Measurements from ENCODE around the gene MBD3. TPM values are rescaled to one million over a fixed set of nuclear protein-coding genes. Genes with fewer than 3 reads are reported as not detected.
A peak's percentile ranks its signal among the peaks of the same experiment; 100 is the strongest.
"Not testable (repeated sequence)": the region's sequence is repeated elsewhere in the genome, so short reads cannot be mapped to it uniquely, and the experiment has no call there.

MBD3 gene, protein sequence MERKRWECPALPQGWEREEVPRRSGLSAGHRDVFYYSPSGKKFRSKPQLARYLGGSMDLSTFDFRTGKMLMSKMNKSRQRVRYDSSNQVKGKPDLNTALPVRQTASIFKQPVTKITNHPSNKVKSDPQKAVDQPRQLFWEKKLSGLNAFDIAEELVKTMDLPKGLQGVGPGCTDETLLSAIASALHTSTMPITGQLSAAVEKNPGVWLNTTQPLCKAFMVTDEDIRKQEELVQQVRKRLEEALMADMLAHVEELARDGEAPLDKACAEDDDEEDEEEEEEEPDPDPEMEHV
- polyA plus RNA-seq (2013, experiment 1 of 2; ENCODE audit: insufficient read length), result 92.6 TPM
- polyA plus RNA-seq (2013, experiment 2 of 2; ENCODE audit: insufficient read length), result 60.6 TPM

DNA sequence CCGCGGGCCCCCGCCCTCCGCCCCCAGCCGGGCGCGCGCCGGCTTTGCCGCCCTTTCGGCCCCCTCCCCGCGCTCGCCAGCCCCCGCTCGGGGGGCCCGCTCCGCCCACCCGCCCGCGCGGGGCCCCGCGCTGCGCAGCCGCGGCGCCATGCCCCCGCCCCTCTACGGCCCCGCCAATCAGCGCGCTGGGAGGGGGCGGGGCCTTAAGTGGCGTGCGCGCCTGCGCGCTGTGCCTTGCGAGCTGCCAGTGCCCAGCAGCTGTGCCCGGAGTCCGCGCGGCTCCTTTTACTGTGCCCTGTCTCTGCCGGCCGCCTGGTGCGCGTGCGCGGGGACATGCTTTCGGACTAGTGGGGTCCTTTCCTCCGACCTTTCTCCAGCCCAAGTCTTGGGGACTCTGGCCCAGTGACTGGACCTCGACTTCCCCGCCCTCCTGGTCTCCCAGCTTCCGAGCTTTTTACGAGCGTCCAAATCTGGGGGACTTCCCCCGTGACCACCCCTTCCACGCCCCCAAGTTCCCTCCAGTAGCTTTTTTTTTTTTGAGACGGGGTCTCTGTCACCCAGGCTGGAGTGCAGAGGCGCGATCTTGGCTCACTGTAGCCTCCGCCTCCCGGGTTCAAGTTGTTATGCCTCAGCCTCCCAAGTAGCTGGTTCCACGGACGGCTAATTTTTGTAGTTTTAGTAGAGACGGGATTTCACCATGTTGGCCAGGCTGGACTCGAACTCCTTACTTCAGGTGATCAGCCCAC, at the start of gene MBD3:
Gene MBD3 (minus strand): TSS at position 111 of the 746 bp plus-strand sequence. CDS start 234 bp downstream, outside the sequence.
- DNase-seq, result peak; percentile 90

DNA sequence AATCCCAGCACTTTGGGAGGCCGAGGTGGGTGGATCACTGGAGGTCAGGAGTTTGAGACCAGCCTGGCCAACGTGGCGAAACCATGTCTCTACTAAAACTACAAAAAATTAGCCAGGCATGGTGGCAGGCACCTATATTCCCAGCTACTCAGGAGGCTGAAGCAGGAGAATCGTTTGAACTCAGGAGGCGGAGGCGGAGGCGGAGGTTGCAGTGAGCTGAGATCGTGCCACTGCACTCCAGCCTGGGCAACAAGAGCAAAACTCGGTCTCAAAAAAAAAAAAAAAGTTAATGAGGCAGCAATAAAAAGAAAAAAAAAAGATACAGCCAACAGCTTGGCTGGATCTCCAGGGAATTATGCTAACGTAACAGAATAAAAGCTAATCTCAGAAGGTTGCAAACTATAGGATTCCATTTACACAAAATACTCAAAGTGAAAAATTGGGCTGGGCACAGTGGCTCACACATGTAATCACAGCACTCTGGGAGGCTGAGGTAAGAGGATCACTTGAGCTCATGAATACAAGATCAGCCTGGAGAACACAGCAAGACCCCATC, 48.3 kb upstream of the MBD3 start:
- not testable (repeated sequence) for DNase-seq

DNA sequence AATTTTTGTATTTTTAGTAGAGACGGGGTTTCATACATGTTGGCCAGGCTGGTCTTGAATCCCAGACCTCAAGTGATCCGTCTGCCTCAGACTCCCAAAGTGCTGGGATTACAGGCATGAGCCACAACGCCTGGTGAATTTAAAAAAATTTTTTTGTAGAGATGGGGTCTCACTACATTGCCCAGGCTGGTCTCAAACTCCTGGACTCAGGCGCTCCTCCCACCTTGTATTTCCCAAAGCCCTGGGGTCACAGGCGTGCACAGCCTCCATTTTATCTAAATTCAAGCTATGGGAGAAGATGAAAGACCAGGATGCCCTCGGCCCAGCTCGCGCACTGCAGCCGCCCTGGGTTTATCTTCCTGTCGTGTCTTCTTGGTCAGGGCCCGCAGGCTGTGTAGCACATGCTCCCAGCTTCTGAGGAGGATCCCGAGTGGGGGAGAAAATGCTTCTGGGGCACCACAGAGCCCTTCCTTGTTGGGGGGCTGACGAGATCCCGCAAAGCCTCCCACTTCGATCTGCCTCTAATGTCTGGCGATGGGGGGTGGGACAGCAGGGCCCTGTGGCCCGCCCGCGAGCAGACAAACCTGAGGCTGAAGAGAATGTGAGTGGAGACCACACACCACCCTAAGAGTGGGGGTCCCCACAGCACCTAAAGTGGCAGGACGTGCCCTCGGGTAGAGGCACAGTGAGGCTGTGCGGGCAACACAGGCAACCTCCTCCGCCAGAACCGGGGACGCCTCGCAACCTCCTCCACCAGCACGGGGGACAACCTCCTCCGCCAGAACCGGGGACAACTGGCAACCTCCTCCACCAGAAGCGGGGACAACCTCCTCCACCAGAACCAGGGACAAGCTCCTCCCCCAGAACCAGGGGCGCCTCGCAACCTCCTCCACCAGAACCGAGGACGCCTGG, 43.9 kb upstream of the MBD3 start:
- DNase-seq, result no peak

DNA sequence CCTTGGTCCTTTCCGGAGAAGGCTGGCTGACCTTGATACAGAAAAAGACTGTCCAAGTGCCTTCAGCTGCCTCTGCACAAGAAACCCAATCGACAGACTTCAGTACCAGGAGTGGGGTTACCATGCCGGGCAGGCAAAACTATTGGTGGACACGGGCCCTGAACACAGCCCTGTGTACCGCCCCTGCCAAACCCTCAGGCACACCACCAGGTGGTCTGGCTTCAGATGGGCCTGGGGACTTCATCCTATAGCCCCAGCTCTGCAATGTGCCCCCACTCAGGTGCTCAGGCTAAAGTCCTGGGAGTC, 42.2 kb upstream of the MBD3 start:
- DNase-seq, result no peak

DNA sequence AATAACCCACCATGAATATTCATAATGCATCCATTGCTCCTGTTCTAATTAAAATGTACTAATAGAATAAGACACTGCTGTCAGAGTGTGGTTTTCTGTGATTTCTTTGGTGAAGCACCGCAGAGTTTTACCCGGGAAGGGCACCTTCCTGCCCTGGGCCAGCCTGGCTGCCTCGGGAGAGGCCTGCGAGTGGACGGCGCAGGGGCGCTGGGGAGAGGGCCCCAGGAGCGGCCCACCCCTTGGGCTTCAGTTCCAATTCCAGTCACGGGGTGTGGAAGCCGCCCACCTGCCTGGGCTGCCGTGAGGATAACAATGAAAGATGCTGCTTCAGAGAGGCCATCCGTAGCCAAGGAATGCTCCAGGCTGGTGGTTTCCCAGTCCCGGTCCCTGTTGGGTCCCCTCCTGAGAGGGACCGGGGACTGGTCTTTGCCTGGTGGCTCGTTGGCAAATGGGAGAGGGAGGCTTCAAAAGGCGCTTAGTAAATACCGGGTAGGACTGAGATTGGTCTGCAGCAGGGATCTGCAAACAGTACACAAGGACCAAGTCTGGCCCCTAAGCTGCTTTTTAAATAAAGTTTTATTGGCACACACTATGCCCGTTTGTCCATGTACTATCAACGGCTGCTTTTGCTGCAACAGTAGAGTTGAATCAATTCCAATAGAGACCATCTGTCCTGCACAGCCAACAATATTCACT, 41.7 kb upstream of the MBD3 start:
- DNase-seq, result no peak

DNA sequence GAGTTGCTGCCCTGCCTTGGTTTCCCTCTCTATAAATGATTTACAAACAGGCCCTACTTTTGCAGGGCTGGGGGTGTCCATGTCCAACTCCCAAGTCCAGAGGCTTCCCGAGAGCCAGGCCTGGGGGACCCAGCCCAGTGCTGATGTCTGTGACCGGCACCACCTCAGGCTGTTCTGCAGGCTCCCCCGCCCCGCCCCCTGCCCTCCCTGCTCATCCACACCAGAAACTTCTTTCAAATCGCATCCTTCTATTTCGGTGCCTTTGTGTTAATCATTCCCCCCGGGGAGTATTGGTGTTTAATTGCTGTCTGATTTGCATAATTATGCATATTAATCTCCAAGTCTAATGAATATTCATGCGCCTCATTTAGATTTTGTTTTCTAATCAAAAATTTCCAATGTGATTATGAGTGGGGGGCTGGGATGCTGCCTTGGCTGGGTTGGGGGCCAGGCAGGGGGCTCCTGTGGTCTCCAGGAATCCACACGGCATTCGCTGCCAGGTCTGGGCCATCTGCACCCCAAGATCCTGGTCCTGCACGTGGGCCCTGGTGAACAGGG, 40.7 kb upstream of the MBD3 start:
- DNase-seq, result no peak

DNA sequence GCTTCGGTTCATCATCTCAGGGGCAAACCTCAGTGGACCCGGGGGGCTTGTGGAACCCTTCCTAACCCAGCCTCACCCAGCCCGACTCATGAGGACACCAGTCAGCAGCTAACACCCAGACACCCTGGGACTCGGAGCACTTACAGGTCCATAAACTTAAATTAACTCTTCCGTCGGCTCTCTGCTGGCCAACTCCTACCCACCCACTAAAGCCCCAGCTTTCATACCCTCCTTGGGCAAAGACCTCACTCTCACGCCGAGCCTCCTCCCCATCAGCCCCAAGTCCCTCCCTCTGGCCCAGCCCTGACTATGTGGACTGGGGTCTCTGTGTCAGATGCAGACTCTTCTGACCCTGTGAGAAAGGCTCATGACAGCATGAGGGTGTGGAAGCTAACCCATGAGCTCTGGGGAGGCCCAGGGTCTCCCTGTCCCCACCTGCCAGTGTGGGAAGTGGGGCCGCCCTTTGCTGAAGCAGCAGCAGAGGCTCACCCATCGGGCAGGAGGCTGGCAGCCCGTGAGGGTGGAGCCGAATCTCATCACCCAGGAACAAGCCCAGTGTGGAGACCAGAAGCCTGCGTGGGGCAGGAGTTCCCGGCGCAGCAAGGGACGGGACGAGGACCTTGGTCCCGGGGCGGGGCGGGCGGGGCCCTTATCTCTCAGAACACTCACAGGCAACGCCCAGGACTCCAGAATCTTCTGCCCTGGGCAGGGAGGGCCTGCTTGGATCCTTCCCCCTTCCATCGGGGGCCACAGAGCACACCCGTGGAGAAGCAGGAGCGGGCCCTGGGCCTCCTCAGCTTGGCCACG, 40.0 kb upstream of the MBD3 start:
- DNase-seq, result no peak

DNA sequence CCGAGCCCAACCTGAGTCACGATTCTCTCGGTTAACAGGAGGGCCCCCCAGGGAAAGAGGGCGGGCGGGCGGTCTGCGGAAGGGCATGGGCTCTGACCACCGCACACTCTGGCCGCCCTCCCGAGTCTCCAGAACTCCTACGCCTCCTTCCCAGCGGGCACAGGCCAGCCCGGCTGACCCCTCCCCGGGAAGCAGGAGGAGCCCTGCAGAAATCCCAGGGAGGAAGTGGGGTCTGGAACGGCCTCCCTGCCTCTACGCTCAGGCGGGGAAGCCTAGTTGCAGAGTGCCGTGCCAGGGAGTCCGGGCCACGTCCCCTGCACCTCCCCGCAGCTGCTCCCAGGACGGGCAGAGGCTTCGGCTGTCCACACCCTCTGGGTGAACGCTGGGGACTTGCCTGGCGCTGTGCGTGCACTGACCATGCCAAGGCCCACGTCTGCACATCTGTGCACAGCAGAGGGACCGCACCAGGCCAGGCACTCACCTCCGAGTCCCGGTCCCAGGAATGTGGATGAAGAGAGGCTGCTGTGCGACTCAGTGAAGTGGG, 39.0 kb upstream of the MBD3 start:
- DNase-seq, result no peak

DNA sequence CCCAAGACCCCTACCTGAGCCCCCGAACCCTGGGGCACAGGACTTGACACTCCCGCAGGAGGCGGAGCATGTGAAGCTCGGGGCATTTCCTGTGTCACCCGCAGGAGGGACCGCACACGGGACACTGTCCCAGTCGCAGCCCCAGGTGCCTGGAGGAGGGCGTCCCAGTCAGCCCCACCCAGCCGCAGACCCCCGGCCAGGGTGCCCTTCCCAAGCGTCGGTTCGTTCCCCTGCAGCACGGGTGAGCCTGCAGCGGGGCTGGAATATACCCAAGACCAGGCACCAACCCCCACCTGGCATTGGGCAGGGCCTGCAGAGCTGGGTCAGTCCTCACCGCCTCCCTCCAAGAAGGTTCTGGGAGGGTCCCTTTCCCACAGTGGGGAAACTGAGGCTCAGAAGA, 38.1 kb upstream of the MBD3 start:
- no peak for DNase-seq

DNA sequence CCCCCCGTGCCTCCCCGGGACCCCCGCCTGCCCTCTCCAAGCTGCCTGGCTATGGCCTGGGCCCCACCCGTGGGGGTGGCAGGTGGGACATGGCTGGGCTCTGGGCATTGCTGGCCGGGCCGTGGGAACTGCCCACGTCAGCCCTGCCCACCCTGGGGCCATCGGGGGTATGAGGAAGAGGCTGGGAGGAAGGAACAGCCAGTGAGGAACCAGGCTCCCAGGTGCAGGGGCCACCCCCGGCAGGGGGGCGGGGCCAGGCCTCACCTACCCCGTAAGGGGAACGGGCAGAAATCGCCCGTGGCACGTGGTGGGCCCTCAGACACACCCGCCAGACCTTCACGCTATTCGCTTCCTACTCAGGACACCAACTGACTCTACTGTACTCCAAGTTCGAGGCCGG, 37.3 kb upstream of the MBD3 start:
- DNase-seq, result no peak

DNA sequence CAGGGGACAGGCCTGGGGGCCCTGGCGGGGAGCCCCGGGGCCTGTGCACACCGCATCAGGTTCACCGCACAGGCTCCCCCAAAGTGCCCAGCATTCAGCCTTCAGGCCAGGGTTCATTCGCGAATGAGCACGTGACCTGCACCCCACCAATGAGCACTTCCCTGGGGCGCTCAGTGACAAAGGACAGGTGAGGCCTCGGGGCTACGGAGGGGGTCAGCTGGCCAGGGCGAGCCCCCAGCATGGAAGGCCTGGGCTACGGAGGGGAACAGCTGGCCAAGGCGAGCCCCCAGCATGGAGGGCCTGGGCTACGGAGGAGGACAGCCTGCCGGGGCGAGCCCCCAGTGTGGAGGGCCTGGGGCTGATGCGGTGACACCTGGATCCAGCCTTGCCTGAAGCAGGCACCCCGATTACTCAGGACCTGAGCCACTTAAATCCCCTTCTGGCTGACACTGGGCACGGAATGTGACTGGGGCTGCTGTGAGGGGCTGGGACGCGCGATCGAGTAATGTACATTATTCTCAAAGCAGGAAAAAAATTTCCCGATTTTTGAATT, 36.7 kb upstream of the MBD3 start:
- DNase-seq, result no peak

DNA sequence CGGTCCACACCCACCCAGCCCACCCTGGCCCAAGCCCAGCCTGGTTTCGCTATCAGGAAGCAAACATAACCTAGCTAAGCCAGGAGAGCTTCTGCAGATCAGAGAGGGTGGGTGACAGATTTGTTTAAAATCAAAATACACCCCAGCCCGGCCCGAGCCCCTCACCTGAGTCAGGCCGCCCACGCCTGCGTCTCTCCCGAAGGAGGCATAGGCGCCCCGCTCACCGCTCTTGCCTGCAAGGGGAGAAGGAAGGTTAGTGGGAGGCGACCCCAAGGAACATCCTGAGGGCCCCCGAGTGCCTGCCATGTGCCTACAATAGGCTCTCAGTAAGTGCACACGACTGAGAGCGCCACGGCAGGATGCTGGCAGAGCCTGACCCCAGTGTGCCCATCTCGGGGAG, 34.5 kb upstream of the MBD3 start:
- DNase-seq, result no peak

DNA sequence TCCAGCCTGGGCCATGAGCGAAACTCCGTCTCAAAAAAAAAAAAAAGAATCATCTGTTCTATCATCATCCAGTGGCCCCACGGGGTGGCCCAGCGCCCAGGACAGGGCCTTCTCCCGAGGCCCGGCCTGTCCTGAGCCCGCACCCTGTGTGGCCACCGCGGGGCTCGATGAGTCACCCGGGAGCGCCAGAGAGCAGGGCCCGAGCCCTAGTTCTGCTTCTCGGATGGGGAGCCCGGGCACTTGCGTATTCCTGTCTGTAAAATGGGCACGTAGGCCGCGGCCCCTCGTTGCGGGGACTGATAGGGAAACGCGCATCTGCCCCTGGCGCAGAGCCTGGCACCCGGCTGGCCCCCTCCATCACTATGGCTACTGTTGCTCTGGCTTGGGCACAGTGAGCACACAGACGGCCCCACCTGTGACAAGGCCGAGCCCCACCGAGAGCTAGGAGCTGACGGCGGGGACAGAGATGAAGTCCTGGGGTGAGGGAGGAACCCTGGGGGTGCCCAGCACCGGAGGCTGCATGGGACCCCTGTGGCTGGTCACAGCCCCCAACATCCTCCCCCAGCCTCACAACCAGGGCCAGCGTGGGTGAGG, 33.8 kb upstream of the MBD3 start:
- peak; percentile 17 for DNase-seq

DNA sequence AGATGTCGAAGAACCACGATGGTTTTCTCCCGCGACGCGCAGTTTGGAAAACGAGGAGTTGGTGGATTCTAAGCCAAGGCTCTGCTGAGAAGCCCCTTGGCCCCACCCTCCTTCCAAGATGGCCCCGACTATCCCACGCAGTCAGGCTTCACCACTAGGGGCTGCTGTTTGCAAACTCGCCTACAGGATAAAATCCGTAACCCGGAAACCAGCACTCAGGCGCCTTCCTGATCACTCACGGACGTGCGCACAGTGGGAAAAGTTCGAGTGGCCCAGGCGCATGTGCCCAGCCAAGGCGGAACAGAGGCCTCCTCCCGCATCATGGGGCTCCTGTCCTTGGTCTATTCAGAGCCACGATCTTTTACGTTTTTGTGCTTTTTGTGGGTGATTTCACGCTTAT, 31.8 kb upstream of the MBD3 start:
- DNase-seq, result peak; percentile 60

DNA sequence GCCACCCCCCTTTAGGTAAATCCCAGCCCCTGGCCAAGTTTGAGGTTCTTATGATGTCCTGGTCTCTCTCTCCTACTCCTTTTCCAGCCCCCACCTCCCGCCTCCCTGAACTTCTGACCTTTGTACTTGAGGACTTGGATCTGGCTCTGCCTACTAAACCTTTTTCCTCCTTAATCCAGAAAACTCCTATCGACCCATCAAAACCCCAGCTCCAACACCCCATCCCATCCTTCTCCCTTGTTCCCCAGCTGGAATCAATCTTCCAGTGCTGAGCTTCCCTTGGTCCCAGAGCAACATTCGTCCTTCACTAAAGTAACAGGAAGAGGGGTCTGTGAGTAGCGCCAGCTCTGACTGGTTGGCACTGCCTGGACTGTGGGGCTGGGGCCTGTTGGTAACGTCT, 29.9 kb upstream of the MBD3 start:
- no peak for DNase-seq

DNA sequence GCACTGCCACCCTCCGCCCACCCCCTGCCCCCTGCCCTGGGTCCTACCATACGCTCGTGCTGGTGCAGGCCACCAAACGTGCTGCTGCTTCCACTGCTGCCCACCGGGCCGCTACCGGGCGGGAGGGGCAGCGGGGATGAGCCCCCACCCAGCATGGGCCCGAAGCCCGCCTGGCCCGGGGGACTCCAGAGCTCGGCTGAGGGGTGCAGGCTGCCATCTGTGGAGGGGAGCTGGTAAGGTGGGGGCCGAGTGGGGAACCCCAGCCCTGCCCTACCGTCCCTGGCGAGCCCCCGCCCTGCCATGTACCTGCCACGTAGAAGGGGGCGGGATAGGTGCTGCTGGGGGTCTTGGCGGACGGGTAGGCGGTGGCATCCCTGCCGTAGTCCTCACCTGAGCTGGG, 29.3 kb upstream of the MBD3 start:
- DNase-seq, result no peak

DNA sequence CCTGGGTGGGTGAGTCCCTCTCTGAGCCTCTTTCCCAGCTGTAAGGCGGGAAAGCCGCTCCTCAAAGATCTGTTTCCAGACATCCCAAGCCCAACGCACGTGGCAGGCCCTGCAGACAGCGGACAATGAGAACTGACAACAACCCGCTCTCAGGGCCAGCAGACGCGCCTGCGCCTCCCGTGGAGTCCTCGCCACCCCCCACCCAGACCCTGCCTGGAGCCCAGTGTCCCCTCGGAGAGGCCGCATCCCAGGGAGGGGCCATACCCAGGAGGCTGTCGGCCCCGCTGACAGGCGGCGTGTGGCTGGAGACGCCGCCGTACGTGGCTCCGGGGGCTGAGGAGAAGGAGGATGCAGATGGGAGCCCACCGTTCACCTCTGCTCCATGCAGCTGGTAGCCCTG, 28.9 kb upstream of the MBD3 start:
- DNase-seq, result no peak

DNA sequence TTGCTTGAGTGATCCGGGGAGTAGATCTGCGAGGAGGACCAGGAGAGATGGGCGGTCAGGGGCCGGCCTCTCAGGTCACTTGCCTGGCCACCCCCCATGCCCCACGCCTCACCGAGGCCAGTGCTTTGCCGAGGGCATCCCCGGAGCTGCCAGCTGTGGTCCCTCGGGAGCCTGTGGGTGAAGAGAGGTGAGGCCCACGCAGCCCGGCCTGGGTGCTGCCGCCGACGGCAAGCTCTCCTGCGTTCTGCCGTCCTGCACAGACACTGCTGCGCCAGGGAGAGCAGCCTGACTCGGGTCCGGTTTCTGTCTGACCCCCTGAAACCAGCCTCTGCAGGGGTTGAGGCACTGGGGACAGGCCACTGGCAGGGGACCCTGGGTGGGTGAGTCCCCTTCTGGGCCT, 28.4 kb upstream of the MBD3 start:
- DNase-seq, result no peak

DNA sequence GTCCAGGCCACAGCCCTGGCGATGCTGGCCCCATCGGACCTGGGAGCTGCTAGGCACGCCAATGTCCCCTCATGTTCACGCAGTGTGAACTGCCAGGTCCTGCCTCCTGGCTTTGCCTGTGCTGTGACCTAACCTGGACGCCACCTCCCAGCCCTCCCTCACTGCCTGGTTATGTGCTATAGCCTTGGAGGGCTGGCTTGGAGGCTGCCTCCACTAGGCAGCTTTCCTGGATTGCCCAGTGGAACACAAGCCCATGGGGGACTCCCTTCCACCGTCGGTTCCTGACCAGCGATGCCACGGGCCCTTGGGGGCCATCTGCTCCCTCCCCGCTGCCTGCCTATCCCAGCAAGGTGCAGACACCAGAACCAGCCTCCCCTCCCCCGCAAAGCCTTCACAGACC, 27.8 kb upstream of the MBD3 start:
- no peak for DNase-seq

DNA sequence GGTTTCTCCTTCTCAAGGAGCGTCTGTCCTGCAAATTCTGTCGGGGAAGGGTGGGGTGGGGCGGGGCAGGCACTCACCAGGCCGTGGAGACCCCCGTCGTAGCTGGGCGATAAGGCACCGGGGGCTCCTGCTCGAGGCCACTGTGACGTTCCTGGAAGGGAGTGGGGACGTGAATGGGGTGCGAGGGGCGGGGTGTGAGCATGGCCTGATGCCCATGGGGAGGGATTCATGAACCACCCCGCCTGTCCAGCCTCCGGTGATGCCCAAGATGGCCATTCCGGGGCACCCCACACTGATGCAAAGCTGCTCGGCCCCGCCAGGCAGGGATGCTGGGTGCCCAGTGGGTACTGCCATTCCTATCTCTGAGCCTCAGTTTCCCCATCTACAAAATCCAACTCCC, 27.0 kb upstream of the MBD3 start:
- no peak for DNase-seq

Measured in fibroblast of skin of back (primary cell).